Ovary (tissue), 9 donors: ENCODE measurements around the gene FAM153A. TPM values are rescaled to one million over a fixed set of nuclear protein-coding genes. Genes with fewer than 3 reads are reported as not detected.
"Not testable (repeated sequence)": the region's sequence is repeated elsewhere in the genome, so short reads cannot be mapped to it uniquely, and the experiment has no call there.

ENCODE experiments used
- DNase-seq, 5 donors: peaks; one replicate each; pipeline ENCODE4 v3.0.0-alpha.2; 2019 to 2020
- H3K27ac ChIP-seq, 2 donors: fragments of 200-600 bp; one replicate each; pipeline versions ENCODE4 v1.5.1 to v1.8.0; 2019 to 2022
- H3K27me3 ChIP-seq: fragments of 200-600 bp; one replicate; pipeline ENCODE4 v1.8.0; 2022
- H3K36me3 ChIP-seq: fragments of 200-600 bp; sonication (generic); one replicate; pipeline ENCODE4 v1.5.1; 2019
- H3K4me1 ChIP-seq: one replicate; pipeline ENCODE4 v1.8.1; 2013; ENCODE audit warnings: mild to moderate bottlenecking, moderate library complexity; ENCODE audit not compliant: insufficient read depth
- H3K4me3 ChIP-seq: fragments of 200-600 bp; sonication (generic); one replicate; pipeline ENCODE4 v1.5.1; 2017
- H3K9me3 ChIP-seq, 2 donors: fragments of 200-600 bp in 1 of 2; sonication (generic) in 1 of 2; one replicate each; pipeline versions ENCODE4 v1.5.1 to v1.8.1; 2013 to 2019; ENCODE audit warnings: mild to moderate bottlenecking in 1 of 2, moderate library complexity in 1 of 2
- WGBS, 3 donors: extraction: QIAGEN DNeasy Blood & Tissue Kit in 1 of 3; methylation state at CpG; one replicate each; pipeline versions ENCODE4 v1.1.5 to v1.1.7; 2013 to 2017; 5-methylcytosine and 5-hydroxymethylcytosine counted together
- intact Hi-C, 4 donors: fragments of 100-400 bp; cut with DNase I; formaldehyde crosslinking; loops; one replicate each; pipeline versions ENCODE4 v1.11.0 to v1.15.1; 2022 to 2023
- polyA plus RNA-seq, 2 donors: library from polyadenylated mRNA; stranded (reverse); fragments of 200-250 nt in 1 of 2; fragments of 350-450 nt in 1 of 2; fragmentation: Illumina TruSeq in 1 of 2; extraction: RNeasy Lipid Tissue Mini Kit (QIAGEN cat#74804) in 1 of 2; gene quantifications; one replicate each; pipeline ENCODE4 v1.2.3, GENCODE V29; 2013 to 2014
- total RNA-seq, 7 donors: library from RNA; depleted of rRNA in 2 of 7; stranded (reverse); fragments of >200 nt in 2 of 7; fragmentation: NEBNext Ultra II Directional in 3 of 7; extraction: Animal tissue kit (Norgen Biotek cat#: 25700) in 3 of 7; gene quantifications; one replicate each; pipeline versions ENCODE4 v1.1.0 to v1.2.4, GENCODE V29; 2016 to 2023
- donor health status: DM: no; HTN: no; CAD: no; lungs with moderate emphysema.
- donor health status: DM: no; HTN: no; CAD: no.
- donor health status: Bipolar disorder and iron deficiency.
- donor health status: DM: yes; HTN: yes; CAD: no.
- donor health status: DM: no; HTN: no; CAD: no.
- donor health status: DM: yes; HTN: yes; CAD: no.

Gene FAM153A
- total and polyA plus RNA-seq, 9 donors = 1.2 to 33.8 (median 5.2) TPM

- intact Hi-C loops, H3K36me3 ChIP-seq: not testable (repeated sequence)
- 89% methylated on average over 3 of the region's 6 CpGs; no CpG with 5 or more reads in 2 of the 3 donors for WGBS, 3 donors
Observed at GRCh38 chr5:177723831-177724485, 58.7 kb downstream of the FAM153A start.

GRCh38 chr5:177722829-177723228 is 59.9 kb downstream of the FAM153A start:
- H3K4me1 ChIP-seq, H3K9me3 ChIP-seq, H3K36me3 ChIP-seq, H3K27ac ChIP-seq, H3K4me3 ChIP-seq, intact Hi-C loops, H3K27me3 ChIP-seq, DNase-seq: not testable (repeated sequence)
- 69 to 73% methylated on average over 2 to 3 of the region's 8 CpGs; no CpG with 5 or more reads in 1 of the 3 donors for WGBS, 3 donors

More at GRCh38 chr5:177723831-177724485, 58.7 kb downstream of the FAM153A start:
- not testable (repeated sequence) for H3K27me3 ChIP-seq, H3K27ac ChIP-seq, DNase-seq, H3K9me3 ChIP-seq, H3K4me3 ChIP-seq, H3K4me1 ChIP-seq

GRCh38 chr5:177719989-177720388 is 62.7 kb downstream of the FAM153A start:
- H3K27me3 ChIP-seq, H3K4me1 ChIP-seq, DNase-seq, H3K9me3 ChIP-seq, intact Hi-C loops, H3K27ac ChIP-seq, H3K4me3 ChIP-seq, H3K36me3 ChIP-seq: not testable (repeated sequence)
- WGBS, 3 donors = no CpG with 5 or more reads among the region's 8 CpGs

DNA sequence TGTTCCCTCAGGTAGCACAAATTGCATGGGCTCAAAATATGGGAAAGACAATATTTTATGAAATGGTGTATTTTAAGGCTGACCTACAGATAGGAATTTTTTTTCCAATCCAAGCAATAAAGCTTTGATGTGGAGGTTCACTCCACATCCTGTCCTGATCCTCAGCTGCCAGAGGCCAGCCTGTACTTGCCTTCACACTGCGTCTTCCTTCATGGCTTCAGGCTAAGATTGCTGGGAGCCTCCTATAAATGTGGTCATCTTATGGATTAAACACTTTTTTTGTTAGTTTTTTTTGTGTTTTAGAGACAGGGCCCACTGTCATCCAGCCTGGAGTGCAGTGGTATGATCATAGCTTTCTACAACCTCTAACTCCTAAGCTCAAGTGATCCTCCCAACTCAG is 67.3 kb downstream of the FAM153A start:
- H3K9me3 ChIP-seq, H3K4me3 ChIP-seq, H3K4me1 ChIP-seq, intact Hi-C loops, DNase-seq, H3K27ac ChIP-seq, H3K36me3 ChIP-seq, H3K27me3 ChIP-seq: not testable (repeated sequence)
- WGBS, 3 donors = 85 to 88% (median 87%) methylated on average over 1 of the region's 1 CpG

- WGBS, 3 donors = 90 to 95% (median 95%) methylated on average over 9 to 22 of the region's 22 CpGs
Observed at GRCh38 chr5:177696100-177696499, 86.6 kb downstream of the FAM153A start.

DNA sequence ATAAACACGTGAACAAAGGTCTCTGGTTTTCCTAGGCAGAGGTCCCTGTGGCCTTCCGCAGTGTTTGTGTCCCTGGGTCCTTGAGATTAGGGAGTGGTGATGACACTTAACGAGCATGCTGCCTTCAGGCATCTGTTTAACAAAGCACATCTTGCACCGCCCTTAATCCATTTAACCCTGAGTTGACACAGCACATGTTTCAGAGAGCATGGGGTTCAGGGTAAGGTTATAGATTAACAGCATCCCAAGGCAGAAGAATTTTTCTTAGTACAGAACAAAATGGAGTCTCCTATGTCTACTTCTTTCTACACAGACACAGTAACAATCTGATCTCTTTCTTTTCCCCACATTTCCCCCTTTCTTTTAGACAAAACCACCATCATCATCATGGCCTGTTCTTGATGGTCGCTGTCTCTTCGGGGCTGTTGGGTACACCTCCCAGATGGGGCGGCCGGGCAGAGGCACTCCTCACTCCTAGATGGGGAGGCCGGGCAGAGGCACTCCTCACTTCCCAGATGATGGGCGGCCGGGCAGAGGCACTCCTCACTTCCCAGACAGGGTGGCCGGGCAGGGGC is 87.3 kb downstream of the FAM153A start:
- intact Hi-C loops, H3K27me3 ChIP-seq, DNase-seq, H3K4me1 ChIP-seq, H3K27ac ChIP-seq, H3K4me3 ChIP-seq, H3K36me3 ChIP-seq, H3K9me3 ChIP-seq: not testable (repeated sequence)
- 78 to 87% (median 85%) methylated on average over 9 to 10 of the region's 12 CpGs for WGBS, 3 donors

More at GRCh38 chr5:177696100-177696499, 86.6 kb downstream of the FAM153A start:
- DNase-seq, H3K36me3 ChIP-seq, H3K4me1 ChIP-seq, H3K4me3 ChIP-seq, H3K27ac ChIP-seq, H3K9me3 ChIP-seq, intact Hi-C loops, H3K27me3 ChIP-seq: not testable (repeated sequence)

GRCh38 chr5:177694518-177694835 is 88.2 kb downstream of the FAM153A start:
- WGBS, 3 donors = no CpG with 5 or more reads among the region's 2 CpGs
- H3K9me3 ChIP-seq, intact Hi-C loops, H3K4me3 ChIP-seq, H3K27ac ChIP-seq, DNase-seq, H3K36me3 ChIP-seq, H3K27me3 ChIP-seq, H3K4me1 ChIP-seq: not testable (repeated sequence)

DNA sequence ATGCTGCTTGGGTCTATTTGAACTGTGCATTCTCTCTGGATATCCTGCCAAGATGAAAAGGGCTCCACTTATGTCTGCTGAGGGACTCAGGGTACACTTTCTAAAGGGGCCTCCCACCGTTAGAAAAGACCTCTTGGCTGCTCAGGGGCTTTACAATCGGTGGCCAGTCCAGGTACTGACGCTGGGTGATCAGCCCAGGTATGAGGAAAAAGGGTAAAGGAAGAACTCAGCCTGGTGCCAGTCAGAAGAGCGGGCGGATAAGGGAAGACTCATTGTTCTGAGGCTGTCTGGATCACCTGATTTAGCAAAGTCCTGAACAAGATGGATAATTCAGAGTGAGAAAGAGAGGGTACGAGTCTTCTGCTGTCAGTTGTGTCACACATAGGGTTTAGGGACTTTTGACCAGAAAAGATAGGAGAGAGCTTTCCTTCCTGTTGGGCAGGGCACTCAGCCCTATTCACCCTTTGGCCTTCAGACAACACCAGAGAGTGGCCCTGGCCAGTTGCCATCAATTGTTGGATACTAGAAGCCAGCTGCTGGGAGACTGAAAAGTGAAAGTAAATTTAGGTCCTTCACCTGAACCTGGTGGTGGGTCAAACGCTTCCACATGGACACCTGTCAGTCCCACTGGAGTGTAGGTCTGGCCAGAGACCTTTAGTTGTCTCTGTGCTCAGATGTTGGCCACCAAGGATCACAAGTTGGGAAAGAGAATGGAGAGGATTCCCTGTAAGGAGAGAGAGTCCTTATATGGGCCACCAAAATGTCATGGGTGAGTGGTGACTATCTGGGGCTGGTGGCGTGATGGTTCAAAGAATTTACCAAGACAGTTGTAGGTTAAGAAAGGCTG is 88.8 kb downstream of the FAM153A start:
- WGBS, 3 donors = 66 to 70% (median 69%) methylated on average over 6 to 7 of the region's 8 CpGs
- H3K4me3 ChIP-seq, H3K36me3 ChIP-seq, H3K9me3 ChIP-seq, H3K27me3 ChIP-seq, H3K4me1 ChIP-seq, intact Hi-C loops: not testable (repeated sequence)
- peak overlapping the region in 1 of 2 donors; percentile 4 for H3K27ac ChIP-seq
- peak in 4 of 5 donors; percentile 33 to 52 (median 40) for DNase-seq

- intact Hi-C loops, H3K4me1 ChIP-seq, H3K4me3 ChIP-seq, H3K9me3 ChIP-seq, DNase-seq, H3K27me3 ChIP-seq, H3K27ac ChIP-seq, H3K36me3 ChIP-seq: not testable (repeated sequence)
- 0 to 9% (median 8%) methylated on average over 3 to 6 of the region's 7 CpGs for WGBS, 3 donors
Observed at GRCh38 chr5:177692969-177693368, 89.7 kb downstream of the FAM153A start.

DNA sequence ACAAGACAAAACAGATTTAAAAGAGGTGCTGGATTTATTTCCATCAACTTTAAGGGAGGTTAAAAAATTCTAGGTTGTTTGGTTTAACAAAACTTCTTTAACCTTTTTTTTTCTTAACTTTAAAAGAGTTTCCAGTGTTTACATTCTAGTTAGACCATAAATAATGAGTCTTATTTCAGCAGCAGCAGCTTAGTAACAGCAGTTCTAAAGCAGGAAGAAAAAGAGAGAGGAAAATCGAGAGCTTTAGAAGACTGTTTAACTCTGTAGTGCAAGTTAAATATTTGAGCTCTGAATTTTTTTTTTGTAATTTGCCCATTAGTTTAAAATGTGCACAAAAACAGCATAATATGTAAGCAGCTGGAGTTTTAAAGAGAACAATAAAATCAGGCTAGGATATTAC is 90.2 kb downstream of the FAM153A start:
- intact Hi-C loops = not testable (repeated sequence)

GRCh38 chr5:177689011-177689610 is 93.6 kb downstream of the FAM153A start:
- intact Hi-C loops, H3K4me1 ChIP-seq, H3K9me3 ChIP-seq, H3K27me3 ChIP-seq, H3K4me3 ChIP-seq, H3K27ac ChIP-seq, H3K36me3 ChIP-seq, DNase-seq: not testable (repeated sequence)
- 89 to 91% (median 89%) methylated on average over 12 of the region's 12 CpGs for WGBS, 3 donors

More for the DNA sequence above, 90.2 kb downstream of the FAM153A start:
- not testable (repeated sequence) for H3K4me3 ChIP-seq, H3K36me3 ChIP-seq, H3K27me3 ChIP-seq, H3K27ac ChIP-seq, DNase-seq, H3K9me3 ChIP-seq, H3K4me1 ChIP-seq
- 0 to 4% (median 3%) methylated on average over 1 of the region's 1 CpG for WGBS, 3 donors
